SU-DHL-6 (cell line): ENCODE data around the gene MRPL36.

Experiments
- H2AFZ ChIP-seq: fragments of 200-600 bp; sonication (generic); 2 replicates; pipeline ENCODE4 v1.6.1; 2014; ENCODE audit warnings: low read depth, mild to moderate bottlenecking, moderate library complexity, mixed read lengths, antibody characterized with exemption, low read length; ENCODE audit not compliant: severe bottlenecking
- H3F3A ChIP-seq: fragments of 200-600 bp; shearing (Covaris generic); 2 replicates; pipeline ENCODE4 v1.6.0; 2016; ENCODE audit warnings: antibody characterized with exemption, mild to moderate bottlenecking; ENCODE audit not compliant: insufficient read depth
- H3K27ac ChIP-seq: fragments of 200-600 bp; sonication (generic); 2 replicates; pipeline ENCODE4 v1.5.1; 2016; ENCODE audit warnings: low read depth, mild to moderate bottlenecking, low read length, moderate library complexity, mixed read lengths
- H3K27me3 ChIP-seq: fragments of 200-600 bp; sonication (generic), shearing (Covaris generic); 2 replicates; pipeline ENCODE4 v1.6.0; 2014; ENCODE audit warnings: mild to moderate bottlenecking, low read length
- H3K36me3 ChIP-seq: fragments of 200-600 bp; sonication (generic); 2 replicates; pipeline ENCODE4 v1.6.1; 2014; ENCODE audit warnings: mild to moderate bottlenecking, low read length, mixed read lengths
- H3K4me2 ChIP-seq: fragments of 300-600, 200-600 bp; shearing (Covaris generic), sonication (generic); 2 replicates; pipeline ENCODE4 v1.6.0; 2014; ENCODE audit warnings: low read length, low read depth, mild to moderate bottlenecking; ENCODE audit not compliant: poor library complexity, severe bottlenecking
- H3K4me3 ChIP-seq: fragments of 200-600 bp; sonication (generic); 2 replicates; pipeline ENCODE4 v1.5.1; 2014; ENCODE audit warnings: antibody characterized with exemption, low read length, mild to moderate bottlenecking, mixed read lengths; ENCODE audit not compliant: insufficient read depth, poor library complexity, severe bottlenecking
- H3K79me2 ChIP-seq: fragments of 200-600 bp; sonication (generic); 2 replicates; pipeline ENCODE4 v1.6.1; 2014; ENCODE audit warnings: mild to moderate bottlenecking, low read length, moderate library complexity; ENCODE audit not compliant: insufficient read depth
- H3K9ac ChIP-seq: fragments of 200-600 bp; sonication (generic); 2 replicates; pipeline ENCODE4 v1.7.0; 2014; ENCODE audit warnings: mild to moderate bottlenecking, low read length
- H3K9me2 ChIP-seq: fragments of 200-600 bp; sonication (generic); replicated peaks from 2 replicates; pipeline ENCODE4 v1.6.1; 2014; ENCODE audit warnings: low read length; ENCODE audit not compliant: insufficient read depth
- H3K9me3 ChIP-seq: fragments of 200-600 bp; sonication (generic); 2 replicates; pipeline ENCODE4 v1.6.1; 2014; ENCODE audit warnings: low read length, mixed read lengths; ENCODE audit not compliant: insufficient read depth
- H4K20me1 ChIP-seq: fragments of 200-600 bp; sonication (generic); 2 replicates; pipeline ENCODE4 v1.6.1; 2014; ENCODE audit warnings: low read depth, mild to moderate bottlenecking, antibody characterized with exemption, low read length, moderate library complexity, mixed read lengths
- CTCF ChIP-seq: fragments of 200-600 bp; sonication (generic); IDR thresholded peaks from one replicate; pipeline ENCODE4 v1.5.1; 2017; ENCODE audit warnings: antibody characterized with exemption, mild to moderate bottlenecking, low read length, moderate library complexity; ENCODE audit not compliant: insufficient read depth, poor library complexity, severe bottlenecking
- EZH2phosphoT487 ChIP-seq: fragments of 200-600 bp; sonication (generic), shearing (Covaris generic); conservative IDR thresholded peaks from 2 replicates; pipeline ENCODE4 v1.6.1; 2018; ENCODE audit warnings: mild to moderate bottlenecking, antibody characterized with exemption, low read length, moderate library complexity, mixed read lengths

MRPL36 gene

GRCh38 chr5:1799602-1800471, at the start of gene MRPL36:
MRPL36 (minus strand) TSS chr5:1799837; CDS start chr5:1798935, 902 bp downstream.
- H3K9ac ChIP-seq: peak within 1 kb of the TSS; percentile 98
- H4K20me1 ChIP-seq: no peaks in the 10 kb centered on the region
- peak within 1 kb of the TSS; percentile 89 for H3K4me3 ChIP-seq
- no peaks in the 10 kb centered on the region for H3K9me2 ChIP-seq
- peaks cover 13% of the 10 kb centered on the region for H3F3A ChIP-seq
- H3K4me2 ChIP-seq: peak within 1 kb of the TSS; percentile 90
- peaks cover 11% of the 10 kb centered on the region; the same call in 1 of the 2 replicates for H3K36me3 ChIP-seq
- H3K27ac ChIP-seq: peak within 1 kb of the TSS; percentile 88
- peak within 1 kb of the TSS; percentile 34 for H2AFZ ChIP-seq
- no peaks in the 10 kb centered on the region for H3K9me3 ChIP-seq
- no peak for TF ChIP-seq EZH2phosphoT487
- TF ChIP-seq CTCF: no peak
- H3K79me2 ChIP-seq: peaks cover 69% of the 10 kb centered on the region
- H3K27me3 ChIP-seq: no peaks in the 10 kb centered on the region

- no peaks in the 10 kb centered on the region for H3K27me3 ChIP-seq
- H3K4me3 ChIP-seq: no peak overlapping the region
- H4K20me1 ChIP-seq: no peaks in the 10 kb centered on the region
- no peaks in the 10 kb centered on the region for H3K79me2 ChIP-seq
- H3F3A ChIP-seq: no peaks in the 10 kb centered on the region
- no peak for TF ChIP-seq CTCF
- no peak for TF ChIP-seq EZH2phosphoT487
- no peaks in the 10 kb centered on the region for H3K36me3 ChIP-seq
- no peaks in the 10 kb centered on the region for H3K9me3 ChIP-seq
- H3K27ac ChIP-seq: no peak overlapping the region
- no peaks in the 10 kb centered on the region for H3K9me2 ChIP-seq
- H3K4me2 ChIP-seq: no peak overlapping the region
- H3K9ac ChIP-seq: no peak overlapping the region
- no peak overlapping the region for H2AFZ ChIP-seq
Observed at GRCh38 chr5:1847611-1848010, 48.0 kb upstream of the MRPL36 start.

GRCh38 chr5:1847056-1847455, 47.4 kb upstream of the MRPL36 start:
- H3K4me2 ChIP-seq: no peak overlapping the region
- H3K79me2 ChIP-seq: no peaks in the 10 kb centered on the region
- H3F3A ChIP-seq: no peaks in the 10 kb centered on the region
- no peaks in the 10 kb centered on the region for H3K27me3 ChIP-seq
- H3K36me3 ChIP-seq: no peaks in the 10 kb centered on the region
- TF ChIP-seq CTCF (no peak), EZH2phosphoT487 (no peak)
- no peak overlapping the region for H2AFZ ChIP-seq
- H3K4me3 ChIP-seq: no peak overlapping the region
- H3K27ac ChIP-seq: no peak overlapping the region
- H4K20me1 ChIP-seq: no peaks in the 10 kb centered on the region
- H3K9me2 ChIP-seq: no peaks in the 10 kb centered on the region
- H3K9ac ChIP-seq: no peak overlapping the region
- H3K9me3 ChIP-seq: no peaks in the 10 kb centered on the region
